GM21723 (cell line): ENCODE results near the gene AKT2.

Experiments used
- ATAC-seq: cut with Tn5 transposase; IDR thresholded peaks from one replicate; pipeline ENCODE4 v1.9.1; 2021; ENCODE audit warnings: mild to moderate bottlenecking, moderate library complexity; ENCODE audit not compliant: unreplicated experiment

The AKT2 gene

DNA sequence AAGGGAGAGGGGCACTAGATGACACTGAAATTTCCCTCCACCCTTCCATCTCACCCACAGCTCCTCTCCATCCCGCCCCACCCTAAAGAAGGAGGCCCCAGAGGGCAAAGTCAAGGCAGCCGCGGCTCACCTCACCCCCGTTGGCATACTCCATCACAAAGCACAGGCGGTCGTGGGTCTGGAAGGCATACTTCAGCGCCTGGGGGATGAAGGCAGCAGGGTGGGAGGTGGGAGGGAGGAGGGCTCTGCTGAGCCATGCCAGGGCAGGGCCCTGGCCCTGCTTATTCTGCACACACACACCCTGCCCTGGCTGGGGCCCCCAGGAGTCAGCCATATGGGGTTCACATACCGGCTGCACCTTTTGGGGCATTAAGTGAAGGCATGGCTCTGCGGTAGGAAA, 46.4 kb downstream of the AKT2 start:
- no peak for ATAC-seq

DNA sequence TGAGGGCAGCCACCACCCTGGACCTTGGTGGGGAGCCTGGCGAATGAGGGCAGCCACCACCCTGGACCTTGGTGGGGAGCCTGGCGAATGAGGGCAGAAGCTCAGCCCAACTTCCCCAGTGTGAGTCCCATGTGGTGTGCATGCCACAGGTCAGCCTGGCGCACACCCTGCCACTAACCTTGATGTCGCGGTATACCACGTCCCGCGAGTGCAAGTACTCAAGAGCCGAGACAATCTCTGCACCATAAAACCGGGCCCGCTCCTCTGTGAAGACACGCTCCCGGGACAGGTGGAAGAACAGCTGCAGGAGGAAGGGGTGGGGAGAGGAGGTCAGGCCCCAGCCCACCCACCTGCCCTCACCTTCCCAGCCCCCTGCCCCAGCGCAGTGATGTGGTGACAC, 47.4 kb downstream of the AKT2 start:
- no peak for ATAC-seq

DNA sequence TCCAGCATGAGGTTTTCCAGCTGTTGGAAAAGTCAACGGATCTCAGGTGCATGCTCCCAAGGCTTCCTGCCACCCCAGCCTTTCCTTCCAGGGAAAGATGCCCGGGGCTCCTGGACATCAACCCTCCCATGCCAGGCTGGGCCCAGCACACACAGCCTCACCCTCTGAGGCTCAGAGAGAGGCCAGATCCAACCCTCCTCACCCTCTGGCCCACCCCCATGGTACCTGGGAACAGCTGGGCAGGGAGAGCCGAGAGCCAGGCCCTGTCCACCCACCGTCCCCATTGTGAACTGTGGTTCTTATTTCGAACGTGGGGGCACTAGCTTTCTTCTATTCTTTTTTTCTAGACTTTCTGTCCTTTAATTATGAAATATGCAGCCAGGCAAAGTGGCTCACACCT, 48.8 kb downstream of the AKT2 start:
- ATAC-seq: no peak

DNA sequence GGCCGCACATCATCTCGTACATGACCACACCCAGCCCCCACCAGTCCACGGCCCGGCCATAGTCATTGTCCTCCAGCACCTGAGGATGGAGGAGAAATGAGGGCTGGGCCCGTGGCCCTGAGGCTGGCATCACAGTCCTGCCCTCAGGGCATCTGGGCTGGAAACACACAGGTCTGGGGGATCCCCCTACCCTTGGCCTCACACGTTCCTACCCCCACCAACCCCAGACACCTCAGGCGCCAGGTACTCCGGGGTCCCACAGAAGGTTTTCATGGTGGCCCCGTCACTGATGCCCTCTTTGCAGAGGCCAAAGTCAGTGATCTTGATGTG, 49.2 kb downstream of the AKT2 start:
- no peak for ATAC-seq

DNA sequence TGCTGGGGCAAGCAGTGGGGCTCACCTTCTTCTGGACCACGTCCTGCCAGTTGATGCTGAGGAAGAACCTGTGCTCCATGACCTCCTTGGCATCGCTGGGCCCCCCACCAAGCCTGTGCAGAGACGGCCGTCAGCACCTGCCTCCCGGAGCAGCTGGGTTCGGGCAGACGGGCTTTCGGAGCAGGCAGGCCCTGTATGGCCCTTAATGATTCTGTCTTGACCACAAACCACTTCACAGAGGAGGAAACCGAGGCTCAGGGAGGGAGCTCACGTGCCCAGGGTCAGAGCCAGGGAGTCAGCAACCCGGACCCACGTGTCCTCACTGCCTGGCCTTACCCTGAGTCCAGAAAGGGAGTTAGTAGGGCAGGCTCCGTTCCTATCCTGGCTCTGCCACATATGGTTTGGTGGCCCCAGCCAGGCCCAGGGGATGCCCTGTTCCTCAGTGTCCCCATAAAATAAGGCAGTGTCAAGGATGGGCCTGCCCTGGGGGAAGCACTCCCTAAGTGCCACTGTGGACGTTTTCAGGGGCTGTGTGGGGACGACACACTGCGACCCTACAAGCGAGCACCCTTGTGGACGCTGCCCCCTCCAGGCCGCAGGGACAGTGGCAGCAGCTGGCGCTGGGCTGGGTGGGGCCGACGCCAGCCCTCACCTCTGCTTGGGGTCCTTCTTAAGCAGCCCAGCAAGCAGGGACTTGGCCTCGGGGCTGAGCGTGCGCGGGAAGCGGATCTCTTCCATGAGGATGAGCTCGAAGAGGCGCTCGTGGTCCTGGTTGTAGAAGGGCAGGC, 49.7 kb downstream of the AKT2 start:
- no peak for ATAC-seq

DNA sequence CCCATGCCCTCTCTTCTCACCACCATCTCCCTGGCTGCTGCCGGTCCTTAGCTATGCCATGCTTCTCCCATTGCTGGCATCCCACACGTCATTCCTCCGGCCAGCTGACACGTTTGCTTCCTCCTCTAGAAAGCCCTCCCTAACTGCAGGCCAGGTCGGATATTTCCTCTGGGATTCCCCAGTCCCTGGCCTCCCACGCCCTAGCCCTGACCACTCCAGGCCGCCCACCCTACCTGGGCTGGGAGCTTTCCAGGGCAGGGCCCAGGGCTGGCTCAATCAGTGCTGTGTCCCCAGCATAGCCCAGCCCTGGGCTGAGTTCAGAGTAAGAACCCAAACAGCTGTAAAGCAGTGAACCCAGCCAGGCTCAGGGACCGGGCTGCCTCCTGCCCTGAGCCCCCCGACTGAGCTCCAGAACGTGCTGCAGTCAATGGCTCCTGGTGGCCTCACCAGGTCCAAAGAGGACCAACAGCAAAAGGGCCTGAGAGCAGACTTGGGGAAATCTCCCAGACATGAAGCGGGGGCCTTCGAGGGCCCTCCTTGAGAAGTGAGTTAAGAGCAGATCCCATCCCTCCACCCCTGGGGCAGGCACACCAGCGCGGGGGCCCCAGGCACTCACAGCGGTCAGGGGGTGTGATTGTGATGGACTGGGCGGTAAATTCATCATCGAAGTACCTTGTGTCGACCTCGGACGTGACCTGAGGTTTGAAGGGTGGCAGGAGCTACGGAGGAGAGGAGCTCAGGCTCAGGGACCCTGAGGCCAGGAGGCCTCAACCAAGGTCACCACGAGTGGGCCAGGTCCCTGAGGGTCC, 50.5 kb downstream of the AKT2 start:
- ATAC-seq: no peak

DNA sequence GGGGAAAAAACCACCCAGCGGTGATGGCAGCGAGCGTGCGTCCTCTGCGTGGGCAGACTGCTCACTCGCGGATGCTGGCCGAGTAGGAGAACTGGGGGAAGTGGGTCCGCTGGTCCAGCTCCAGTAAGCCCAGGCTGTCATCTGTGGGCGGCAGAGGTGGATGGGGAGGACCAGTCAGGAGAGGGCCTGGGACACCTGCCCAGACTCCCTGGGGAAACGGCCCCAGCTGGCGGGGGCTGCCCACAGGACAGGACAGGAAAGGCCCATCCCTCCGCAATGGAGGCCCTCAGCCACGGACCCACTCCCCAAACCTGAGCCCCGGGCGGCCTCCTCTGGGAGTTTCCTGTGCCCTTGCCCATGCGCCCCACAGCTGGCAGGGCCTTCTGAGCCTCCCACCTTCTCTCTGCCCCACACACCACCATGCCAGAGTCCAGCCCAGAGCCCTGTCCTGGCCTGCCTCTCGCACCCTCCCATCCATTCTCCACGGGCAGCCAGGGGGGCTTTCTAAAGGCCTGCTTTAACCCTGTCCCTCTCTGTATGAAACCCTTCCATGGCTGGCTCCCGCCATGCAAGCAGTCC, 51.2 kb downstream of the AKT2 start:
- no peak for ATAC-seq

DNA sequence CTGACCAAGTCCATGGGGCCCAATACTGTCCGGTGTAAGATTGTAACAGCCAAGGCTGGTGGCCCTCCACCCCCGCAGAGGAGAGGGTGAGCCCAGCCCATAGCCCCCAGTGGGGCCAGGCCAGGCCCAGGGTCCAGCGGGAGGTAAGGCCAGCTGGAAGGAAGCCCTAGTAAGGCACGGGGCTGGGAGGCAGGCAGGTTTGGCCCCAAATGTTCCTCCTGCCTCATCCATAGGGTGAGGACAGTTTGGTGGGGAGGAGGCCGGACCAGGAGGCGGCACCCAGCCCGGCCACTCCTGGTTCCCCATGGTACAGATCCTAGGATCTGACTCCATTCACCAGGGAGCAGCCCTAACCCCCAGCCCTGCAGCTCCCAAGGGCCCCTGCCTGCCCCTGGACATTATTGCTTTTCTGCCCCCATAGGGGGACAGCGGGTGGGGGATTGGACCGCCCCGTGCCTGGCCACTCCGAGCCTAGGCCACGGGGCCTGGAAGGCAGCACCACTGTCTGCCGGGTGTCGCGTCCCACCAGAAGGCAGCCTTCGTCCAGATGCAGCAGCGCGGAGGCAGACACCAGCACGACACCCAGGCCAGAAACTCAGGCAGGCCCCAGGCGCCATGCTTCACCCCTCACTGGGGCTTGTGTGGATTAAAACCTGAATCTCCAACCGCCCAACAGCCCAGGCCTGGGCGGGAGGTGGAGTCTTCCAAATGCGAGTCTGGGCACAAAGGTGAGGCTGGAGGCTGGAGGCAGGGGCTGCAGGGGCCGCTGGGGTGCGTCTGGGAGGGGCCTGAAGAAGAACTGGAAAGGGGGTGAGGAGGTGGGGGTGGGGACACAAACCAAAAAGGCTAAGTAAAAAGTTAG, 52.0 kb downstream of the AKT2 start:
- no peak for ATAC-seq

DNA sequence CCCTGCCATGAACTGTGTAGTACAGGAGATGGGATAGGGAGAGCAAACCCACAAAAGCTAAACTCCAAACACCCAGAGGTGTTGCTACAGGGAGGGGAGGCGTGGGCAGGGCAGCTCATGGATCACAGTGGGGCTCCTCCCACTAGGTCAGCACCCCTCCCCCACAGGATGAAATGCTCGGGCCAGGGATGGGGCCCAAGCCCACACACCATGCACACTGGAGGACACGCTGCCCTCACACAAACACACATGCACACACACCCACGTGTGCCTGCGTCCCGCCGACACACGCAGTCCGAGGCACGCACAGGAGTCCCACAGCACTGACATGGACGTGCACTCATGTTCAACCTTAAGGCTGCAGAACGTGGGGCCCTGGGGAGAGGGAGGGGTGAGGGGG, 52.7 kb downstream of the AKT2 start:
- ATAC-seq: no peak

DNA sequence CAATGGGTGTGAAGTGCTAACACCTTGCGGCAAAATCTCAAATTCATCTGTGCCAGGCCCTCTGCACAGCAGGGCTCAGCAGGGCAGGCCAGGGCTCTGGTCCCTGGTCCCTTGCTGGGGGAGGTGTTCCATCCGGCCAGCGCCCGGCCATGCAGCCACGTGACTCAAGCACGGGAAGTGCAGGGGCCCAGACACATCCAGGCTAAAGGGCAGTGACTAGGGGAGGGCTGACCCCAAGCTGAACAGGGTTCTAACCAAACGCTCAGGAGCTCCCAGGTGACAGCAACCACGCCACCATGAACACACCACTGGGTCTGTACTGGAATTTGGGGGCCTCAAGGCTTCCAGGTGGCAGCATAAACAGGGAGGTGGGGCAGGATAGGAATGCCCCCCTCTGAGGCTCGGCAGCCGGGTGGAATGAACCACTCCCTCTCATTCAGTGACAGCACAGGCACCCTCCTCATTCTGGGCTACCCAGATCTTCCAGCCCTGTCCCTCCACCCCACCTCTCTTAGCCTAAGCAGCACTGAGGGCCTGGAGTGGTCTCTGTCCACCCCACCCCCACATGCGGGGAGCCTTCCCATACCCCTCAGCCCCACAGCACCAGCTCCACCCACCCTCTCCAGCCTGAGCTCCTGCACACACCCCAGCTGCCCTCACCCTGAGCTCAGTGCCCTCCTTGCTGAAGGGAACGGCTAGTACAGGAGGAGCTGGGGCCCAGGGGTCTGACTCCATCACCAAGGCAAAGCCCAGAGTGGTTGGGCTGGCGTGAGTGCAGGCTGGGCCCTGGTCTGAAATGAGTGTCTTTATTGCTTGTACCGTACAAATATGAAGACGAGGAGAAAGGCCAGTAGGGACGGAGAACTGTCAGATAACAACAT, 53.4 kb downstream of the AKT2 start:
- ATAC-seq: no peak

DNA sequence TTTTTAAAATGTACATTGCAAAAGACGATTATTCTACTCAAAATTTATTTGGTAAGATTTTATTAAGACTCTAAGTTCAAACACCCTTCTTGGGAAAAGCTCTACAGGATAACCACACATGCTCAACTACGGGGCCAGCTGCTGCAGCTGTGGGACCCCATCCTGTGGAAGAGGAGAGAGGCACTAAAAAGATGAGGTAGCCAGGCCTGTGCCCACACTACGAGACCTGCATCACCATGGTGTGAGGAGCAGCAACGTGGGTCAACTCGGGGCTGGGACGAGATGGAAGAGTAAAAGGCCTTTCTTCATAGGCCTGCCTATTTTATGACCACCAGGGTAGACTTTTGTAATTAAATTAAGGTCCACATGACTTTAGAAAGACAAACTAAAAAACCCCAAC, 54.1 kb downstream of the AKT2 start:
- no peak for ATAC-seq

DNA sequence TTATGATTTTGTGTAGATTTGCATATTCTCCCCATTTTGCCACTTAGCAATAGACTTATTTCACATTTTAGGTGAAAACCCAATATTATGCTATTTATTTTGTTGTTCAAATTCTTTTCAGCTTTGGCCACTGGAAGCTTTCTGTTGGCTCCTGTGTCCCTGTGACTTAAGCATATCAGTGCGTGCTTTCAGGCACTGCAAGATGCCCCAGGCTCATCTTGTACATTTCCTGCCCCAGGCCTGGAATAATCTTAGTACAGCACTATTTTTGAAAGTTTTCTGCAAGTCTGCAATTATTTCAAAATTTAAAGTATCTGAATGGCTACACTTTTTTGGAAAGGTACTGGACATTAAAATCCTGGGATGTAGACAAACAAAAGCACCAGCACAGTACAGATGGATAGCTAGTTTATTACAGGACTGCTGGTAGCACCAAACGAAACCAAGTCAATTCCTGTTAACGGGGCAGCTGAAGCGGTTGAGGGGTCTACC, 55.2 kb downstream of the AKT2 start:
- no peak for ATAC-seq

DNA sequence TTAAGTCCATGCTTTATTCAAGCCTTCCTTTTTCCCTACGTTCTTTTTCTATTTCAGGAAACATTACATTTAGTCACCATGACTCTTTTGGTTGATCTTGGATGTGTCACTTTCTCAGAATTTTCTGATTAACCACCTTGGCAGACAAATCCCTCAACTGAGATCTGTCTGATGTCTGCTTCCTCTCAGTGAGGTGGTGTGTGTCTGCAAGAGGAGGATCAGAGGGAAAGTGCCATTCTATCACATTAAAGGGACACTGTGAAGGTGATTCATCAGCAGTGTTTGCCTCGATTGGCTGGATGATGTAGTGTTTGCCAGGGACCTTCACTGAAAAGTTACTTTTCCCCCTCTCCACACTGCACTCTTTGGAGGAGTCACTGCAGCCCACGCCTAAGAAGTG, 55.7 kb downstream of the AKT2 start:
- ATAC-seq: no peak

DNA sequence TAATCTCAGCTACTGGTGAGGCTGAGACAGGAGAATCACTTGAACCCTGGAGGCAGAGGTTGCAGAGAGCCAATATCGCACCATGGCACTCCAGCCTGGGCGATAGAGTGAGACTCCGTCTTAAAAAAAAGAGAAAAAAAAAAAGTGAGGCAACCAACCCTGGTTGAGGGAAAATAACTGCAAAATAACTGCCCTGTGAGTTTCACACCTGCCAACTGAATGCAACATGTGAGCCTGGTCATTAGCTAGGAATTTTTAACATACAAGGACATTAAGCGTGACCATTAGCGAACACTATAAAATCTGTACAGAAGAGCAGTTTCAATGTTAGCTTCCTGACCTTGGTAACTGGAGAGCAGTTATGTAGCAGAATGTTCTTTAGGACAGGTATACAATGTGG, 56.3 kb downstream of the AKT2 start:
- ATAC-seq: no peak

DNA sequence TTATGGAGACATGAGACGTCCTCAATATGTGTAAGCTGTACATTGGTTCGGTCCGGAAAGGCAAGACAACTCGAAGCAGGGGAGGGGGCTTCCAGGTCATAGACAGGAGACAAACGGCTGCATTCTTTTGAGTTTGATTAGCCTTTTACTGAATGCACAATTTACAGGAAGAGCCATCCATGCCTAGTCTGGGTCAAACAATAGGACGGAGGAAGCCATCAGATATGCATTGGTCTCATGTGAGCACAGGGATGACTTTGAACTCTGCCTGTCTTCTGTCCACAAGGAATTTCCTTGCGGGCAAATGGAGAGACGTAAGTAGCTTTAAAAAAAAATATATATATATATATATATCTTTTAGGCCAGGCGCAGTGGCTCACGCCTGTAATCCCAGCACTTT, 56.8 kb downstream of the AKT2 start:
- ATAC-seq: no peak

DNA sequence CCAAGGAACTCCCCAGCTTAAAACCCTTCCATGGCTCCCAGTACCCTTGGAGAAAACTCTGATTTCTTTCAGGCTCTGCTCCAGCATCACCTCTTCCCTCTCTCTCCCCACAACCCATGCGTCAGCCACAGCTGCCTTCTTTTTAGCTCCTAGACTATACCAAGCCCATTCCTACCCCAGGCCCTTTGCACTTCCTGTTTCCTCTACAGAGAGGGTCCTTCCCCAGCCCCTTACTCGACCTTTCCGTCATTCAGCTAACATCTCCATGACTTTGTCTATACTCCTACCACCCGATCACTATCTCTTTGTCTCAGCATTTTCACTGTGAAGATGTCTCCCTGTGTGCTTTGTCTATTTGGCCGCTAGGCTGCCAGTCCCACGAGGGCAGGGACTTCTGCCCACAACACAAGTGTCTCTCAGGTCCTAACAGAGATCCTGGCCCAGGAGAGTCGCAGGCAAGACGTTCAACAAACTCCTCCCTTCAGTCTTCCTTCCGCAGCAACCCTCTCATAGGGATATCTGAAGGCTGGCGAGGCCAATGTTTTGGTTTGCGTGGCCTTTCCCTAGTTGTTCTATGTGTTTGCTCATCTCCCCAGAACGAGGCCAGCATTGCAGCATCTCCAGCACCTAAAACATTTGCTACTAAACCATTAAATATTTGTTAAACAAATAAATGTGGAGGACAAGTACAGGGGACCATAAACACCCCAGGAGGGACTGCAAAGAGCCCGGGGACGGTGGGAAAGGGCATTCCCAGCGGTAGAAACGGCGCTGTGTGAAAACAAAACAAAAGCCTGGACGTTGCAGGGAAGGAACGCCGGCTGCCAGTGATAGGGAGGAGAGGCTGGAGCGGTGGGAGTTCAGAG, 59.5 kb downstream of the AKT2 start:
- no peak for ATAC-seq

DNA sequence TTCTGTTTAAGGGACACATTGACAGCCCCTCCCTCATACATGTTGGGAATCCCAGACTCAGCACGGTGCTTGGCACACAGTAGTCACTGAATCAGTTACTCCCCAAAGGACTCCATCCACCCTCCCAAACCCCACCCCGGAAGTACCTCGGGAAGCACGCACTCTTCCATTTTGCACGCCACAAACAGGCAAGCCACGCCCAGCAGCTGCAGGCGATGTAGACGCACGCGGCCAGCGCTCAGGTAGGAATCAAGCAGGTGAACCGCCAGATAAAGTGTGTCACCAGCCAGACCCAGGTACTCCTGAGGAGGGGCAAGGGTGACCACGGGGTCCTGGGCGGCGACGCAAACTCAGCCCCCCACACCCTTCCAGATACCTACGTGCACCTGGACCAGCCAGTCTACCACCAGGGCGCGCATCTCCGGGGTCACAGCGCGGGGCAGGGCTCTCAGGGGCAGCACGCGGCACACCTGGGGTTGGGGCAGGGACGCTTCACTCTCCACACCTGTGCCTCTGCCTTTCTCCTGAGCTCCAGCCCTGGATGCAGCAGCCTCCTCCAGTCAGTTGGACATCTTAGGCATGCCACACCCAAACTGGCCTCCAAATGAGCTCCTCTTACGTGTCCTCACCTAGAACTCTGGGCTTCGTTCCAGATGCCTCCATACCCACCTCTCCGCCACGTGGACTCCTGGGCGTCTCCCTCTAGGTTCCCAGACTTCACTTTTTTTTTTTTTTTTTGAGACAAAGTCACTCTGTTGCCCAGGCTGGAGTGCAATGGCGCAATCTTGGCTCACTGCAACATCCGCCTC, 60.6 kb downstream of the AKT2 start:
- ATAC-seq: no peak

DNA sequence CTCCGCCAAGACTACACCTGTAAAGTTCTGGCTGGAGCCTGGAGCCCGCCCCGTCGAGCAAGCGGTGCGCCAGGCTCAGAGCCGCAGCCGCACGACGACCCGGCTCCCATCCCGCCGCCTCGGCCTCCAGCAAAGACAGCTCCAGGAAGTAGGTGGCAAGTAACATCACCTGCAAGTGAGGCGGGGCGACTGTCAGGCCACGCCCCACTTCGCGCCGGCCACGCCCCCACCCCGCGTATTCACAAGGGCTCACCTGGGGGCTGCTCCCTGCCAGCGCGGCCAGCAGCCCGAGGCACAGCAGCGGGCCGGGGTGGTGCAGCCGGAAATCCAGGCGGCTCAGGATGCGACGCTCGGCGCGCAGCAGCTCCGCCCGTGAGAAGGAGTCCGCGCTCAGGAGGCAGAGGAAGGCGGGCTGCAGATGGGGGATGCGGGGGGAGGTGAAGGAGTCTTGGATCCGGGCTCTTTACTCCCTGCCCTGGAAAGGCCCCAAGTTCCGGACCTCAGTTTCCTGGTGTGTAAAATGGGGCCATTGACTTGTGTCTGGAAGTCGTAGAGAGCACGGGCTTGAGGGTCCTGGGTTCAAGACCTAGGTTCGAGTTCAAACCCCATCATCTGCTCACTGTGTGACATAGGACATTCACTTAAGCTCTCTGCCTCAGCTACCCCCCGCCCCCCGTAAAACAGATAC, 61.9 kb downstream of the AKT2 start:
- no peak for ATAC-seq
